A673 (cell line): ENCODE measurements around the gene PILRB.

Source experiments
- EZH2 ChIP-seq: fragments of 200-600 bp; sonication (generic); IDR thresholded peaks from 2 replicates; pipeline ENCODE4 v1.6.1; 2017; ENCODE audit warnings: borderline replicate concordance, low read depth, mild to moderate bottlenecking, mixed read lengths, antibody characterized with exemption, low read length; ENCODE audit not compliant: poor library complexity, severe bottlenecking
- TF ChIP-seq, protein P1 (sequence below): fragments of 300-800, 200-600 bp; sonication (generic); conservative IDR thresholded peaks from 2 replicates; pipeline ENCODE4 v1.5.1; 2017; ENCODE audit warnings: low read depth, mild to moderate bottlenecking, antibody characterized with exemption, low read length, moderate library complexity, mixed read lengths

DNA sequence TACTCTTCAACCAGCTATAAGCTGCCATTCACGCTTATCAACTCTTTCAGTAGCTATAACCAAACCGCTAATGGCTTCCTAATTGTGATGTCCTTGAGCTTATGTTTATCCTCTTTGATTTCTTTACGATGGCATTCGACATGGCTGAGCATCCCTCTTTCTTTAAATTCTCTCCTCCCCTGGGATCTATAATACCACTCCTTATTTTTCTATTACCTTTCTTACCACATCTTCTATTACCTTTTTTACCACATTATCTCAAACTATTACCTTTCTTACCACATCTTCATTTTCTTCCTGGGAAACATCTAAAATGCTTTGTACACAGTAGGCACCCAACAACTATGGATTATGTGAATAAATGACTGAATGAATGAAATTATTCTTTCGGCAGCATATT, 57.5 kb downstream of the PILRB start:
- TF ChIP-seq, protein P1, sequence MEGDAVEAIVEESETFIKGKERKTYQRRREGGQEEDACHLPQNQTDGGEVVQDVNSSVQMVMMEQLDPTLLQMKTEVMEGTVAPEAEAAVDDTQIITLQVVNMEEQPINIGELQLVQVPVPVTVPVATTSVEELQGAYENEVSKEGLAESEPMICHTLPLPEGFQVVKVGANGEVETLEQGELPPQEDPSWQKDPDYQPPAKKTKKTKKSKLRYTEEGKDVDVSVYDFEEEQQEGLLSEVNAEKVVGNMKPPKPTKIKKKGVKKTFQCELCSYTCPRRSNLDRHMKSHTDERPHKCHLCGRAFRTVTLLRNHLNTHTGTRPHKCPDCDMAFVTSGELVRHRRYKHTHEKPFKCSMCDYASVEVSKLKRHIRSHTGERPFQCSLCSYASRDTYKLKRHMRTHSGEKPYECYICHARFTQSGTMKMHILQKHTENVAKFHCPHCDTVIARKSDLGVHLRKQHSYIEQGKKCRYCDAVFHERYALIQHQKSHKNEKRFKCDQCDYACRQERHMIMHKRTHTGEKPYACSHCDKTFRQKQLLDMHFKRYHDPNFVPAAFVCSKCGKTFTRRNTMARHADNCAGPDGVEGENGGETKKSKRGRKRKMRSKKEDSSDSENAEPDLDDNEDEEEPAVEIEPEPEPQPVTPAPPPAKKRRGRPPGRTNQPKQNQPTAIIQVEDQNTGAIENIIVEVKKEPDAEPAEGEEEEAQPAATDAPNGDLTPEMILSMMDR, result no peak
- TF ChIP-seq EZH2, result no peak
